K562 (cell line): ENCODE data around the gene CRYBG2. TPM values are rescaled to one million over a fixed set of nuclear protein-coding genes. Genes with fewer than 3 reads are reported as not detected.

Source experiments
- KDM1A ChIP-seq, 2 experiments: fragments of 450-650 bp; IDR thresholded peaks; 2 replicates each; pipeline ENCODE4 v1.6.1; 2016; ENCODE audit warnings: mild to moderate bottlenecking in 2 of 2
- MTA3 ChIP-seq: fragments of 450-650 bp; formaldehyde crosslinking; IDR thresholded peaks from 2 replicates; pipeline ENCODE4 v1.6.1; 2017; ENCODE audit warnings: mild to moderate bottlenecking, borderline replicate concordance
- POLR2B ChIP-seq: fragments of 450-650 bp; IDR thresholded peaks from 2 replicates; pipeline ENCODE4 v1.6.1; 2018; ENCODE audit warnings: low read depth; ENCODE audit not compliant: partially characterized antibody
- SRSF3 ChIP-seq: fragments of 200-400 bp; formaldehyde crosslinking; IDR thresholded peaks from 2 replicates; pipeline ENCODE4 v1.6.1; 2016; ENCODE audit warnings: mild to moderate bottlenecking, low read length, moderate library complexity; ENCODE audit not compliant: insufficient read depth
- TSC22D4 ChIP-seq: fragments of 450-650 bp; IDR thresholded peaks from 2 replicates; pipeline ENCODE4 v1.6.1; 2016; ENCODE audit warnings: missing genetic modification characterization, missing biosample characterization, control low read depth
- ZC3H4 ChIP-seq: sonication (generic); formaldehyde crosslinking; IDR thresholded peaks from 2 replicates; pipeline ENCODE4 v1.9.0; 2021; ENCODE audit warnings: missing genetic modification reagents, borderline replicate concordance
- polyA plus RNA-seq, 8 experiments: library from polyadenylated mRNA; depleted of rRNA in 4 of 8; stranded (reverse) in 5 of 8; unstranded in 3 of 8; fragments of >200 nt; fragmentation: Nextera tagmentation in 2 of 8; fragmentation: Illumina TruSeq in 1 of 8; extraction: Ambion mirVana in 2 of 8; extraction: Trizol in 1 of 8; gene quantifications; 2 replicates each; pipeline versions ENCODE4 v1.2.1 to v1.2.3, GENCODE V29; 2011 to 2014; ENCODE audit warnings: inconsistent platforms in 1 of 8, missing spikeins in 1 of 8
- total RNA-seq, 7 experiments: library from RNA; depleted of rRNA in 6 of 7; stranded (reverse); fragments of >200 nt in 6 of 7; fragmentation: Illumina TruSeq in 2 of 7; extraction: Trizol in 2 of 7; gene quantifications; 2 replicates each; pipeline versions ENCODE4 v1.2.1 to v1.2.3, GENCODE V29; 2011 to 2021; ENCODE audit warnings: low replicate concordance in 1 of 7
- TF ChIP-seq, protein P1 (sequence below): fragments of 450-650 bp; IDR thresholded peaks from 2 replicates; pipeline ENCODE4 v1.6.1; 2018; ENCODE audit not compliant: partially characterized antibody

CRYBG2 gene
- total and polyA plus RNA-seq, 9 of the 15 experiments (the other 6 are each of a cell fraction or from before 2014, with no cell fraction given), result 0.39 to 8.5 (median 3.7) TPM

DNA sequence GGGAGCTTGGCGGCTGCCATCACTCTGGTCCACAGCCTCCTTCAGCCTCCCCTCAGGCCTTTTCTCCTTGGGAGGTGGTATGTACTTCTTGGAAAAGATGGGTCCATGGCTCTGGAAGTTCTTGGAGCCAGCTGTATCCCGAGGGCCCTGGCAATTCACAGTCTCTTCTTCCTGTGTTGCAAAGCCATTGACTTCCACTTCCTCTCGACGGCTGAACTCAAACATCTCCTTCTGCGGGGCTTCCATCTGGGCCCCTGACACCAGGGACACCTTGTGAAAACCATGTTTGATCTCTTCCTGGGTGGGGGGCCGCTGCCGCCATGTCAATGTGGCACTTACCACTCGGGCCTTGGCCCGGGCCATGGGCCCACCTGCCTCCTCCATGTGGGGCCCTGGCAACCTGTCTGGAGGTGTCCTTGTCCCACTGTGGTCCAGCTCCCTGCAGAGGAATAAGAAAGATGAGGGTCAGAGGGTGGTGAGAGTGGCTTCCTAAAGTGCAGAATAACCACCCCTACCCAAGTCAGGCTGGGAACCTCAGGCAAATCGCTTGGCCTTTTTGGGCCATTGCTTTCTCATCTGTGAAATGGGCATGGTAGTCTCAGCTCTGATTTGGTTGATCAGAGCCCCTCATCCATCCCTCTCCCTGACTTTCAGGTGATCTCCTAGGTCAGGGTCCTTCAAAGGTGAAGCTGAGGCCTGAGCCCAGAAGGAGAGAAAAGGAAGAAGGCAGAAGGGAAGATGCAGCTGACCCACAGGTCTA lies 7.5 kb downstream of the CRYBG2 start (continued):
- TF ChIP-seq ZC3H4, result no peak
- TF ChIP-seq, protein P1, sequence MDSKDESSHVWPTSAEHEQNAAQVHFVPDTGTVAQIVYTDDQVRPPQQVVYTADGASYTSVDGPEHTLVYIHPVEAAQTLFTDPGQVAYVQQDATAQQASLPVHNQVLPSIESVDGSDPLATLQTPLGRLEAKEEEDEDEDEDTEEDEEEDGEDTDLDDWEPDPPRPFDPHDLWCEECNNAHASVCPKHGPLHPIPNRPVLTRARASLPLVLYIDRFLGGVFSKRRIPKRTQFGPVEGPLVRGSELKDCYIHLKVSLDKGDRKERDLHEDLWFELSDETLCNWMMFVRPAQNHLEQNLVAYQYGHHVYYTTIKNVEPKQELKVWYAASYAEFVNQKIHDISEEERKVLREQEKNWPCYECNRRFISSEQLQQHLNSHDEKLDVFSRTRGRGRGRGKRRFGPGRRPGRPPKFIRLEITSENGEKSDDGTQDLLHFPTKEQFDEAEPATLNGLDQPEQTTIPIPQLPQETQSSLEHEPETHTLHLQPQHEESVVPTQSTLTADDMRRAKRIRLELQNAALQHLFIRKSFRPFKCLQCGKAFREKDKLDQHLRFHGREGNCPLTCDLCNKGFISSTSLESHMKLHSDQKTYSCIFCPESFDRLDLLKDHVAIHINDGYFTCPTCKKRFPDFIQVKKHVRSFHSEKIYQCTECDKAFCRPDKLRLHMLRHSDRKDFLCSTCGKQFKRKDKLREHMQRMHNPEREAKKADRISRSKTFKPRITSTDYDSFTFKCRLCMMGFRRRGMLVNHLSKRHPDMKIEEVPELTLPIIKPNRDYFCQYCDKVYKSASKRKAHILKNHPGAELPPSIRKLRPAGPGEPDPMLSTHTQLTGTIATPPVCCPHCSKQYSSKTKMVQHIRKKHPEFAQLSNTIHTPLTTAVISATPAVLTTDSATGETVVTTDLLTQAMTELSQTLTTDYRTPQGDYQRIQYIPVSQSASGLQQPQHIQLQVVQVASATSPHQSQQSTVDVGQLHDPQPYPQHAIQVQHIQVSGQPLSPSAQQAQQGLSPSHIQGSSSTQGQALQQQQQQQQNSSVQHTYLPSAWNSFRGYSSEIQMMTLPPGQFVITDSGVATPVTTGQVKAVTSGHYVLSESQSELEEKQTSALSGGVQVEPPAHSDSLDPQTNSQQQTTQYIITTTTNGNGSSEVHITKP, result no peak
- no peak for TF ChIP-seq TSC22D4 (tag)
- 0 out of 4 replicates have a peak, but pooled peaks of 1 of the 2 experiments have one; percentile 26 for TF ChIP-seq KDM1A (IDR thresholded peaks at IDR 0.05)
- no peak for TF ChIP-seq SRSF3
- TF ChIP-seq MTA3, result no peak
- no peak for TF ChIP-seq POLR2B
